Measurements from ENCODE around the gene DUSP7.

DUSP7 gene

DNA sequence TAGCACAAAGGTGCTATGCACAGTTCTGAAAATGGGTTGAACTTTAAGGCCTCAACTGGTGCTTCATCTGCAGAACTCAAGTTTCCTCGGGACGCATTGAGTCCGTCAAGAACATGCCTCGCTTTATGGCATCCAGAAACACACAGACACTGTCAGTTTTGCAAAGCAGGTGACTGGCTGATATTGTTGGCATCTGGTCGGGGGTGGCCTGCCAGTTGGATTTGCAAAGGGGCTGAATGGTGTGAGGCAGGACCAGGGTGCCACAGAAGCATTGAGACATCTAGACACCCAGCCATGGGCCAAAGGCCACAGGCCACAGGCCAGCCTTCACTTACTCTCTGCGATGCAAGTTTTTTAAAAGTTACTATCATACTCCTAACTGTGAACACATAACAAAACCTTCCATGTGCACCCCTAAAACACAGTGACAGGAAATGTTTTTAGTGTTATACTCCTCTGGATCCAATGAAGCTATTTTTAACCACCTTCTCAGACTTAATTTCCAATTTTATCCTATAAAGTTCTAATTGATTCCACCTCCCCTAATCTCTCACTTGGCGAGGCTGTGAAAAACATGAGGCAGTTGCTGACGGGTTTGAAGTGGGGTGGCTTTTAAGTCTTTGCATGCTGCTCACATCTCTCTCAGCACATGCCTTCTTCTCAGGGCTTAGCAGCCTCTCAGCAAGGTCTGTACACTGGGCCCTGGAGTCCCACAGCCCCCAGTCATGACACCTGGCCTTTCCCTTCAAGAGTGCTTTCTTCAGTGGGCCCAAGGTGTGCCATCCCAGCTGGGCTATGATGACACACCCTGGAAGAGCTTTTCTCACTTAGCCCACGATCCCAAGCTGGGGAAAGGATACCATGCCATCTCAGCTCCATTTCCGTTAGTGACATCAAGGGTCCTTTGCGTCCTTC is 38.5 kb upstream of the DUSP7 start:
- in situ Hi-C loops (cut with MboI; ENCODE audit: low sequenced_read_pairs, unreplicated experiment), result no loop called here
- TF ChIP-seq, protein P1, sequence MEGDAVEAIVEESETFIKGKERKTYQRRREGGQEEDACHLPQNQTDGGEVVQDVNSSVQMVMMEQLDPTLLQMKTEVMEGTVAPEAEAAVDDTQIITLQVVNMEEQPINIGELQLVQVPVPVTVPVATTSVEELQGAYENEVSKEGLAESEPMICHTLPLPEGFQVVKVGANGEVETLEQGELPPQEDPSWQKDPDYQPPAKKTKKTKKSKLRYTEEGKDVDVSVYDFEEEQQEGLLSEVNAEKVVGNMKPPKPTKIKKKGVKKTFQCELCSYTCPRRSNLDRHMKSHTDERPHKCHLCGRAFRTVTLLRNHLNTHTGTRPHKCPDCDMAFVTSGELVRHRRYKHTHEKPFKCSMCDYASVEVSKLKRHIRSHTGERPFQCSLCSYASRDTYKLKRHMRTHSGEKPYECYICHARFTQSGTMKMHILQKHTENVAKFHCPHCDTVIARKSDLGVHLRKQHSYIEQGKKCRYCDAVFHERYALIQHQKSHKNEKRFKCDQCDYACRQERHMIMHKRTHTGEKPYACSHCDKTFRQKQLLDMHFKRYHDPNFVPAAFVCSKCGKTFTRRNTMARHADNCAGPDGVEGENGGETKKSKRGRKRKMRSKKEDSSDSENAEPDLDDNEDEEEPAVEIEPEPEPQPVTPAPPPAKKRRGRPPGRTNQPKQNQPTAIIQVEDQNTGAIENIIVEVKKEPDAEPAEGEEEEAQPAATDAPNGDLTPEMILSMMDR (IDR thresholded peaks at IDR 0.05; ENCODE audit: borderline replicate concordance, control extremely low read depth, extremely low read depth, insufficient read depth, missing control alignments), result no peak
- DNase-seq (ENCODE audit: low spot score), result no peak

DNA sequence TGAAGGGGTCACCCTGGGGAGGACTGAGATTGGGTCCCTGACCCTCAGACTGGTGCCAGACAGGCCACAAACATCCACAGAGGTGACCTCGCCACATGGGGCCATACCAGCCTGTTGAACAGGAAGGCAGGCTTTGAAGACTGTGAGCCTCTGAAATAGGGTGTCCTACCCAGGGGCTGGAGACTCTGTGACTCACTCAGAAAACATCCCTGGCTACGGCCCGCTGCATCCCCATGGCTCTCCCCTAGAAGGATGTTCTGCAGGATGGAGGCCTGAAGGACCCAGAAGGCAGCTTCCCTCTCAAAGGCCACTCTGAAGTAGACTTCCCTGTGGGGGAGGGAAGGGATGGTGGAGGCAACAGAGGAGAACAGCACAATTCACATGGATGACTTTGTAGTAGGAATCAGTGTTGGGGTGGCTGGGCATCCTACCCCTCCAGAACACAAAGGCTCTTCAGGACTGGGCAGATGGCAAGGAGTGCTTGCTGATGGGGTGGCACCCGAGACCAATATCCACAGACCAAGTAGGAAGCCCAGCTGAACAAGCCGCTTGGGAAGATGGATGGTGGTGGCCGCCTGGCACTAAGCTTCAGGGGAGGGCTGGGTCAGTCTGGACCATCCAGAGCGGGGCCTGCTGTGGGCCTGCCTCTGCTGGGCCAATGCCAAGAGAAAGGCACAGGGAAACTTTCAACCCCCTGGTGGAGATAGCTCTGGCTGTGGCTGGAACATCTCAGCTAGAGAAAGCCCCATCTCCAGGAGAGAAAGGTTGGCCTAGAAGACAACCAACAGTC is 37.6 kb upstream of the DUSP7 start:
- in situ Hi-C loops (cut with MboI; ENCODE audit: low sequenced_read_pairs, unreplicated experiment), result no loop called here
- no peak for DNase-seq (ENCODE audit: low spot score)
- TF ChIP-seq, protein P1 (IDR thresholded peaks at IDR 0.05; ENCODE audit: borderline replicate concordance, control extremely low read depth, extremely low read depth, insufficient read depth, missing control alignments), result no peak

DNA sequence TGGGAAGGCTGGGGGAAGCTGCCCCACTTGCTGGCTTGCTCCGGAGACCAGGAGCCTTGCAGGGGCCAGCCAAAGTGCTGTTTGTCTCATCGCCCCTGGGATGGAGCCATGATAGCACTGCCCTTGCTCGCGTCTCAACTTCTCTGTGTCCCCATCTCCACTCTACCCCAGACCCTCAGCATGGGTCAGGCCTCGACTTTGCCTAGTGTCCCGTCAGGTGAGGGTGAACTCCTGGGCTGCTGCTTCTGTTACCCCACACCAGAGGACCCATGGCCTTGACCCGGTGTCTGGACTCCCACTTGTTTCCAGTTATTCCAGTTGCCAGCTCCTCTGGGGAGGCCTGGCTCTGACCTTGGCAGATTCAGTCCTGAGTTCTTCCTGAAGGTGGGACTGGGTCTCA is 36.5 kb upstream of the DUSP7 start:
- DNase-seq (ENCODE audit: low spot score), result no peak
- in situ Hi-C loops (cut with MboI; ENCODE audit: low sequenced_read_pairs, unreplicated experiment), result no loop called here
- TF ChIP-seq, protein P1 (IDR thresholded peaks at IDR 0.05; ENCODE audit: borderline replicate concordance, control extremely low read depth, extremely low read depth, insufficient read depth, missing control alignments), result no peak

DNA sequence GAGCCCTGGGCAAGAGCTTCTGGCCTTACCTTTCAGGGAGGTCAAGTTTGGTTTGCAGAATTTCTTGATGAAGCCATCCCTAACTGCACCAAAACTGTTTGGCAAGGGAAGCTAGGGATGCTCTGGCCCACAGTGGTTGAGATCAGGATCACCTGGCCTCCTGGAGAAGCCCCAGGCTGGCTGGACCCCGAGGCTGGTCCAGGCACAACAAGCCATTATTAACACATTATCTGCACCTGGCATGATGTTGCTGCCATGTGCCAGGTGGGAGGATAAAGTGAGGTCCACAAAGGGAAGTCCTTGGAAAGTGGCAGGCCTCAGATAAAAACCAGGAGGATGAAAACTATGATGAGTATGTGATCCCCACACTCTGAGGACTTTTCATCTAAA is 35.9 kb upstream of the DUSP7 start:
- in situ Hi-C loops (cut with MboI; ENCODE audit: low sequenced_read_pairs, unreplicated experiment), result no loop called here
- DNase-seq (ENCODE audit: low spot score), result no peak
- TF ChIP-seq, protein P1 (IDR thresholded peaks at IDR 0.05; ENCODE audit: borderline replicate concordance, control extremely low read depth, extremely low read depth, insufficient read depth, missing control alignments), result no peak

DNA sequence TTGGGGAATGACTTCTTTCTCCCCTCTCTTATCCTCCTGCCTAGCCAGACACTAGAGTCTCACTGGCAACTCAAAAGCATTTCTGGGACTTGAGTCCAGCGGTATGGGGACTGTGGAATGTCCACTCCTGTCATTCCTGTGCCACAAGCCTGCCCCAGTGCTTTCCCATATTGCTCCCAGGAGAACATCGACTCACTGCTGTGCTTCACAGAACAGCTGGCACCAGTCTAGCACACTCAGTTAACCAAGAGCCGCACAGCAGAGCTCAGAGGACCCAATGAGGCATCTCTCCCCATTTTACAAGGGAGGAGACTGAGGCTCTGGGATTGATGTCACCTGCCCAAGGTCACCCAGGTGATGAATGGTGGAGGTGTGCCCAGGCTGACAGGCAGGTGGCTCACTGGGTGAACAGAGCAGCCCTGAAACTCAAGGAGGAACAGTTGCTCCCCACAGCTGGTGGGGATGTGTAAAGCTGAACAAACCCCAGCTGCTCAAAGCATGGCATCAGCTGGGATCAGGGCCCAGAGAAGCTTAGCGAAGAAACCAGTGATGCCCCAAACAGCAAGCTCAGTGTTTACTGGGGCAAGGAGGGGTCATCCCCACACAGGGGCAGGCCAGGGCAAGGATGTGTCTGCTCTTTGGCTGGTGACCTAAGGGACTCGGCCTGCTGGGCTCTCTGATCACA is 35.4 kb upstream of the DUSP7 start:
- DNase-seq (ENCODE audit: low spot score), result no peak
- TF ChIP-seq, protein P1 (IDR thresholded peaks at IDR 0.05; ENCODE audit: borderline replicate concordance, control extremely low read depth, extremely low read depth, insufficient read depth, missing control alignments), result no peak
- in situ Hi-C loops (cut with MboI; ENCODE audit: low sequenced_read_pairs, unreplicated experiment), result no loop called here

DNA sequence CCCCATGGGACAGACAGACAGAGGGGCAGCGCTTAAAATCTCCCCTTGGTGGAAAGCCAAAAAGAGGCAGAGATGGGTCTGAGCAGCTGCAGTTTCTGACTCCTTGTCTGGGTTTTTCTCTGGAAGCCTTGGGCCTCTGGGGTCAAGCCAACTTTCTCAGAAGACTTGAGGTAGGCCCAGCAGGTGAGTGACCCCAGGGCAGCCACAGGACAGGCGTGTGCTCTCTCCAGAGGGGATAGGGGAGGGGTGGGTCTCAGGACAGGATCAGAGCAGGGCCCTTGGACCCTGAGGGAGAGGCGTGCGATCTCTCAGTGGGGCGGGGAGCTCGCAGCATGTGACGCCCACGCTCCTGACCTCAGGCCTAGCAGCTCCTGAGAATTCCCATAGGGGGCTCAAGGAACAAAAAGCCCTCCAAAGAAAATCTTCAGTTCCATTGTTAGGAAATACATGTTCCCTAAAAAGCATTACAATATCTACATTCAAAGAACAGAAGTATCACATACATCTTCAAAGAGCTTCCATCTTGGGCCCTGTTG is 34.6 kb upstream of the DUSP7 start:
- in situ Hi-C loops (cut with MboI; ENCODE audit: low sequenced_read_pairs, unreplicated experiment), result no loop called here
- TF ChIP-seq, protein P1 (IDR thresholded peaks at IDR 0.05; ENCODE audit: borderline replicate concordance, control extremely low read depth, extremely low read depth, insufficient read depth, missing control alignments), result no peak

More for the DNA sequence above, 34.6 kb upstream of the DUSP7 start:
- DNase-seq (ENCODE audit: low spot score), result no peak

Measured in GM13976 (cell line).